ENCODE data around the gene FASTK.
"Not testable (repeated sequence)": the region's sequence is repeated elsewhere in the genome, so short reads cannot be mapped to it uniquely, and the experiment has no call there.

FASTK gene

GRCh38 chr7:151026771-151027727 is 53.6 kb downstream of the FASTK start:
- not testable (repeated sequence) for DNase-seq
